ENCODE results near the gene SH3RF3. TPM values are rescaled to one million over a fixed set of nuclear protein-coding genes. Genes with fewer than 3 reads are reported as not detected.

SH3RF3 gene
- total RNA-seq, 1 experiment from 2014 or later: not detected

DNA sequence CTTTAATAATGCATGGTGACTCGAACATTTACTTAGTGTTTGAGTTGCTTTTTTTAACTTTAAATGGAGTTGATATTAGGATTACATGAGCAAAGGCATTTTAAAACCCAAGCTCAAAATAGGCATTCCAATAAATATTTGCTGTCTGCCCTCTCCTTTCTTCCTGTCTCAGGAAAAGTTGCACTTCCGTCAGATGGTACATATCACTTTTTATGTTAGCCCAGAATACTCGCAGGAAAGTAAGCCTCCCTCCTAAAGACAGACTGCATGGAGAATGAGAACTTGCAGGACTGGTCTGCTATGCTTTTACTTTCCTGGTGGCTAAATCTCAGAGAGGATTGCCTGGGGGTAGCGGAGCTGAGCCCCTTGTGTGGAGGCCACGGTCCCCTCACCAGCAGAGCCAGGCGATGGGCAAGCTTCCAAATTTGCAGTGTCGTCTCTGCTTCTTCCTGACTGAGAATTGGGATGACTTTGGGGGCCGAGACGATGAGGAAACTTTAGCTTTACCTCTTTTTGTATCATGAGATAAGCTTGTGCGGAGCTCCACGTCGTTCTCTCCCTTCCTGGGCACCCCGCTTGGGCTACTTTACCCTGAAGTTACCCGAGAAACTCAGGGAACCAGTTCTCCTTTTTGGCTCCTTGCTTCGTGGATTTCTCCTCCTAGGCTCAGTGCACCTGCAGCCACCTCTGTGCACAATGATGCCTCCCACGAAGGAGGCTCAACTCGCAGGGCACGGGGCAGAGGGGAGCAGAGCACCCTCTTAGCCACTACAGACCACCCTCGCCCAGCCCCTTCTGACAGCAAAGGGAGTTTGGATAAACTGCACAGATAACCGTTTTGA lies 223.3 kb downstream of the SH3RF3 start:
- Histone ChIP-seq H3K4me2 (ENCODE audit: low read length) (no peak overlapping the region), H3K27me3 (ENCODE audit: insufficient read depth, low read length) (no peaks in the 10 kb centered on the region), H3K79me2 (ENCODE audit: insufficient read depth, low read length) (no peaks in the 10 kb centered on the region), H2AFZ (ENCODE audit: low read depth, low read length, poor library complexity, severe bottlenecking) (no peak overlapping the region), H3K9me3 (ENCODE audit: control insufficient read depth in 1 of 2, insufficient read depth in 1 of 2, low read depth in 1 of 2, low read length in 2 of 2) (no peaks in the 10 kb centered on the region), H3K36me3 (ENCODE audit: control insufficient read depth in 1 of 2, insufficient read depth in 2 of 2, low read length in 2 of 2) (no peaks in the 10 kb centered on the region), H3K27ac (ENCODE audit: low read depth, low read length) (no peak overlapping the region), H3K9ac (ENCODE audit: low read length) (no peak overlapping the region), H3K9me2 (ENCODE audit: insufficient read depth) (no peaks in the 10 kb centered on the region), H3K4me3 (replicated peaks in 1 of 2; ENCODE audit: low read depth in 1 of 2, low read length in 2 of 2) (no peak overlapping the region), H4K20me1 (ENCODE audit: insufficient read depth) (no peaks in the 10 kb centered on the region), H3K4me1 (ENCODE audit: control insufficient read depth in 1 of 2, insufficient read depth in 2 of 2, low read length in 2 of 2) (no peaks in the 10 kb centered on the region)
- TF ChIP-seq TCF7L2 (IDR thresholded peaks at IDR 0.05; ENCODE audit: borderline replicate concordance, extremely low read depth, insufficient read depth, insufficient read length) (no peak), SIN3A (IDR thresholded peaks at IDR 0.05; ENCODE audit: low read depth) (no peak), SRF (IDR thresholded peaks at IDR 0.05; ENCODE audit: low read depth) (no peak), JUND (IDR thresholded peaks at IDR 0.05) (no peak), EZH2phosphoT487 (IDR thresholded peaks at IDR 0.05; ENCODE audit: borderline replicate concordance) (no peak), CEBPB (IDR thresholded peaks at IDR 0.05; ENCODE audit: low read depth) (no peak), POLR2AphosphoS5 (IDR thresholded peaks at IDR 0.05; ENCODE audit: low read depth, low read length) (no peak), RAD21 (IDR thresholded peaks at IDR 0.05; ENCODE audit: low read depth) (no peak)
- TF ChIP-seq, protein P1, sequence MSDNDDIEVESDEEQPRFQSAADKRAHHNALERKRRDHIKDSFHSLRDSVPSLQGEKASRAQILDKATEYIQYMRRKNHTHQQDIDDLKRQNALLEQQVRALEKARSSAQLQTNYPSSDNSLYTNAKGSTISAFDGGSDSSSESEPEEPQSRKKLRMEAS (IDR thresholded peaks at IDR 0.05): no peak
- TF ChIP-seq, protein P2, sequence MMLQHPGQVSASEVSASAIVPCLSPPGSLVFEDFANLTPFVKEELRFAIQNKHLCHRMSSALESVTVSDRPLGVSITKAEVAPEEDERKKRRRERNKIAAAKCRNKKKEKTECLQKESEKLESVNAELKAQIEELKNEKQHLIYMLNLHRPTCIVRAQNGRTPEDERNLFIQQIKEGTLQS (IDR thresholded peaks at IDR 0.05): no peak
- TF ChIP-seq, protein P3, sequence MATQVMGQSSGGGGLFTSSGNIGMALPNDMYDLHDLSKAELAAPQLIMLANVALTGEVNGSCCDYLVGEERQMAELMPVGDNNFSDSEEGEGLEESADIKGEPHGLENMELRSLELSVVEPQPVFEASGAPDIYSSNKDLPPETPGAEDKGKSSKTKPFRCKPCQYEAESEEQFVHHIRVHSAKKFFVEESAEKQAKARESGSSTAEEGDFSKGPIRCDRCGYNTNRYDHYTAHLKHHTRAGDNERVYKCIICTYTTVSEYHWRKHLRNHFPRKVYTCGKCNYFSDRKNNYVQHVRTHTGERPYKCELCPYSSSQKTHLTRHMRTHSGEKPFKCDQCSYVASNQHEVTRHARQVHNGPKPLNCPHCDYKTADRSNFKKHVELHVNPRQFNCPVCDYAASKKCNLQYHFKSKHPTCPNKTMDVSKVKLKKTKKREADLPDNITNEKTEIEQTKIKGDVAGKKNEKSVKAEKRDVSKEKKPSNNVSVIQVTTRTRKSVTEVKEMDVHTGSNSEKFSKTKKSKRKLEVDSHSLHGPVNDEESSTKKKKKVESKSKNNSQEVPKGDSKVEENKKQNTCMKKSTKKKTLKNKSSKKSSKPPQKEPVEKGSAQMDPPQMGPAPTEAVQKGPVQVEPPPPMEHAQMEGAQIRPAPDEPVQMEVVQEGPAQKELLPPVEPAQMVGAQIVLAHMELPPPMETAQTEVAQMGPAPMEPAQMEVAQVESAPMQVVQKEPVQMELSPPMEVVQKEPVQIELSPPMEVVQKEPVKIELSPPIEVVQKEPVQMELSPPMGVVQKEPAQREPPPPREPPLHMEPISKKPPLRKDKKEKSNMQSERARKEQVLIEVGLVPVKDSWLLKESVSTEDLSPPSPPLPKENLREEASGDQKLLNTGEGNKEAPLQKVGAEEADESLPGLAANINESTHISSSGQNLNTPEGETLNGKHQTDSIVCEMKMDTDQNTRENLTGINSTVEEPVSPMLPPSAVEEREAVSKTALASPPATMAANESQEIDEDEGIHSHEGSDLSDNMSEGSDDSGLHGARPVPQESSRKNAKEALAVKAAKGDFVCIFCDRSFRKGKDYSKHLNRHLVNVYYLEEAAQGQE (IDR thresholded peaks at IDR 0.05; ENCODE audit: low read depth): no peak
- TF ChIP-seq, protein P4, sequence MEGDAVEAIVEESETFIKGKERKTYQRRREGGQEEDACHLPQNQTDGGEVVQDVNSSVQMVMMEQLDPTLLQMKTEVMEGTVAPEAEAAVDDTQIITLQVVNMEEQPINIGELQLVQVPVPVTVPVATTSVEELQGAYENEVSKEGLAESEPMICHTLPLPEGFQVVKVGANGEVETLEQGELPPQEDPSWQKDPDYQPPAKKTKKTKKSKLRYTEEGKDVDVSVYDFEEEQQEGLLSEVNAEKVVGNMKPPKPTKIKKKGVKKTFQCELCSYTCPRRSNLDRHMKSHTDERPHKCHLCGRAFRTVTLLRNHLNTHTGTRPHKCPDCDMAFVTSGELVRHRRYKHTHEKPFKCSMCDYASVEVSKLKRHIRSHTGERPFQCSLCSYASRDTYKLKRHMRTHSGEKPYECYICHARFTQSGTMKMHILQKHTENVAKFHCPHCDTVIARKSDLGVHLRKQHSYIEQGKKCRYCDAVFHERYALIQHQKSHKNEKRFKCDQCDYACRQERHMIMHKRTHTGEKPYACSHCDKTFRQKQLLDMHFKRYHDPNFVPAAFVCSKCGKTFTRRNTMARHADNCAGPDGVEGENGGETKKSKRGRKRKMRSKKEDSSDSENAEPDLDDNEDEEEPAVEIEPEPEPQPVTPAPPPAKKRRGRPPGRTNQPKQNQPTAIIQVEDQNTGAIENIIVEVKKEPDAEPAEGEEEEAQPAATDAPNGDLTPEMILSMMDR (IDR thresholded peaks at IDR 0.05 in 2 of 3, conservative IDR thresholded peaks at IDR 0.05 in 1 of 3; ENCODE audit: borderline replicate concordance in 1 of 3, insufficient read depth in 1 of 3, low read depth in 2 of 3, low read length in 2 of 3): no peak
- ChIA-PET RAD21 (ENCODE audit: low non-redundant PET in 1 of 2, low total read pairs in 2 of 2, uncharacterized antibody in 2 of 2, unreplicated experiment in 2 of 2) (no interaction called here), CTCF (interaction anchor here (1.3 kb wide), 1 partner anchor 19 kb away, joined by 3 read pairs; no protein-coding TSS in a partner anchor), POLR2A (no interaction called here)
- no peak for ATAC-seq
- DNase-seq (ENCODE audit: low read depth, low spot score): no peak
- no TSS peak for BruUV-seq (replicated peaks)
- intact Hi-C loops (cut with micrococcal nuclease): no loop called here

Data from HCT116 (cell line).